Transverse colon (tissue), 4 donors: ENCODE measurements around the gene CDO1. TPM values are rescaled to one million over a fixed set of nuclear protein-coding genes. Genes with fewer than 3 reads are reported as not detected.

Experiments used
- DNase-seq: peaks from one replicate; pipeline ENCODE4 v3.0.0-alpha.2; 2019
- H3K27ac ChIP-seq, 4 donors: fragments of 200-600 bp; sonication (generic); 2 replicates each; pipeline ENCODE4 v1.5.1; 2016 to 2018; ENCODE audit warnings: inconsistent platforms in 4 of 4
- H3K27me3 ChIP-seq: fragments of 200-600 bp; sonication (generic); 2 replicates; pipeline ENCODE4 v1.5.1; 2017; ENCODE audit warnings: inconsistent platforms
- H3K36me3 ChIP-seq, 4 donors: fragments of 200-600 bp; sonication (generic); 2 replicates each; pipeline ENCODE4 v1.5.1; 2017 to 2019; ENCODE audit warnings: inconsistent platforms in 4 of 4
- H3K4me1 ChIP-seq, 4 donors: fragments of 200-600 bp; sonication (generic); 2 replicates each; pipeline ENCODE4 v1.5.1; 2017 to 2020; ENCODE audit warnings: inconsistent platforms in 4 of 4
- H3K4me3 ChIP-seq, 4 donors: fragments of 200-600 bp; sonication (generic); 1 replicate in 1 of 4; 2 replicates in 3 of 4; pipeline versions ENCODE4 v1.5.1 to v1.6.1; 2017 to 2019; ENCODE audit warnings: inconsistent platforms in 4 of 4
- H3K9me3 ChIP-seq, 2 donors: fragments of 200-600 bp; sonication (generic); 2 replicates each; pipeline ENCODE4 v1.5.1; 2017 to 2019; ENCODE audit warnings: inconsistent platforms in 2 of 2
- EP300 ChIP-seq: sonication (generic); formaldehyde crosslinking; IDR thresholded peaks from one replicate; pipeline ENCODE4 v1.6.1; 2017; ENCODE audit warnings: antibody characterized with exemption, low read depth
- POLR2A ChIP-seq: fragments of 450-650 bp; IDR thresholded peaks from one replicate; pipeline ENCODE4 v1.6.1; 2016; ENCODE audit warnings: antibody characterized with exemption, mild to moderate bottlenecking, moderate library complexity
- POLR2AphosphoS5 ChIP-seq, 3 donors: sonication (generic); formaldehyde crosslinking; IDR thresholded peaks; one replicate each; pipeline ENCODE4 v1.6.1; 2016; ENCODE audit warnings: antibody characterized with exemption in 3 of 3
- WGBS, 2 donors: methylation state at CpG; one replicate each; pipeline ENCODE4 v1.1.5; 2018; ENCODE audit warnings: low coverage in 1 of 2; 5-methylcytosine and 5-hydroxymethylcytosine counted together
- in situ Hi-C, 4 donors: fragments of 200-750 bp; cut with MboI; loops; one replicate each; pipeline versions ENCODE4 v1.15.0 to v1.15.1; 2017; ENCODE audit warnings: low sequenced_read_pairs in 3 of 4, low pct_ligation_motif_present in 1 of 4, low pct_unique_long_range_greater_than_20kb in 1 of 4
- intact Hi-C: fragments of 100-400 bp; cut with DNase I; formaldehyde crosslinking; loops from one replicate; pipeline ENCODE4 v1.15.1; 2023; ENCODE audit warnings: low total_unique reads
- small RNA-seq, 4 donors: library from RNA; depleted of rRNA; stranded (forward); fragments of <200 nt; gene quantifications; one replicate each; pipeline ENCODE3, GENCODE V24; 2016
- total RNA-seq, 4 donors: library from RNA; depleted of rRNA; stranded (reverse); fragments of >200 nt; gene quantifications; one replicate each; pipeline ENCODE4 v1.1.0, GENCODE V29; 2016
- TF ChIP-seq, protein P1 (sequence below), 5 experiments: fragments of 200-600 bp in 3 of 5; fragments of 450-650 bp in 2 of 5; sonication (generic) in 3 of 5; IDR thresholded peaks; 1 replicate in 2 of 5; 2 replicates in 3 of 5; pipeline ENCODE4 v1.5.1; 2016 to 2017; ENCODE audit warnings: antibody characterized with exemption in 5 of 5, inconsistent platforms in 3 of 5, mild to moderate bottlenecking in 2 of 5, moderate library complexity in 1 of 5

CDO1 gene
- total RNA-seq, 4 donors from 2014 or later = 0.40 to 10.4 (median 4.4) TPM; not detected in 1

DNA sequence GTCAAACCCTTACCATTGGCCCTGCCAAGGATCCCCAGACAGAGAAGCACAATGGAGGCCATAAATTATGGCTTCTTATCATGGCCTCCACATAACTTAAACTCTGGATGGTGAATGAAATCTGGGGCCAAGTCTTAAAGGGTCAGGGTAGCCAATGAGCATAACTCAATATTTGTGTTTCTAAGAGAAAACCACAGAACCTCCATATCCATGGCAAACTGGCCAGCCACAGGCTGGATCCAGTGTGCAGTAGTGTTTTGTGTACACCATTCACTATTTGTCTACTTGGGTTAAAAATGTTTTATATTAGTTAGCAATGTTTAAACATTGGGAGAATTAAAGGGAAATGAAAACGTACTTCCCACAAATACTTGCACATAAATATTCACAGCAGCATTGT, 60.8 kb downstream of the CDO1 start:
- H3K27me3 ChIP-seq = no peaks in the 10 kb centered on the region
- intact Hi-C loops (no loop called here), in situ Hi-C loops (no loop called here)
- no peaks in the 10 kb centered on the region for H3K9me3 ChIP-seq
- no peak overlapping the region for H3K4me3 ChIP-seq
- WGBS, 2 donors = 50 to 64% methylated on average over 1 of the region's 1 CpG
- no peak for DNase-seq
- TF ChIP-seq, protein P1, sequence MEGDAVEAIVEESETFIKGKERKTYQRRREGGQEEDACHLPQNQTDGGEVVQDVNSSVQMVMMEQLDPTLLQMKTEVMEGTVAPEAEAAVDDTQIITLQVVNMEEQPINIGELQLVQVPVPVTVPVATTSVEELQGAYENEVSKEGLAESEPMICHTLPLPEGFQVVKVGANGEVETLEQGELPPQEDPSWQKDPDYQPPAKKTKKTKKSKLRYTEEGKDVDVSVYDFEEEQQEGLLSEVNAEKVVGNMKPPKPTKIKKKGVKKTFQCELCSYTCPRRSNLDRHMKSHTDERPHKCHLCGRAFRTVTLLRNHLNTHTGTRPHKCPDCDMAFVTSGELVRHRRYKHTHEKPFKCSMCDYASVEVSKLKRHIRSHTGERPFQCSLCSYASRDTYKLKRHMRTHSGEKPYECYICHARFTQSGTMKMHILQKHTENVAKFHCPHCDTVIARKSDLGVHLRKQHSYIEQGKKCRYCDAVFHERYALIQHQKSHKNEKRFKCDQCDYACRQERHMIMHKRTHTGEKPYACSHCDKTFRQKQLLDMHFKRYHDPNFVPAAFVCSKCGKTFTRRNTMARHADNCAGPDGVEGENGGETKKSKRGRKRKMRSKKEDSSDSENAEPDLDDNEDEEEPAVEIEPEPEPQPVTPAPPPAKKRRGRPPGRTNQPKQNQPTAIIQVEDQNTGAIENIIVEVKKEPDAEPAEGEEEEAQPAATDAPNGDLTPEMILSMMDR (IDR thresholded peaks at IDR 0.05) = no peak
- no peak for TF ChIP-seq POLR2AphosphoS5 (IDR thresholded peaks at IDR 0.05)
- TF ChIP-seq EP300 = no peak
- TF ChIP-seq POLR2A = no peak
- no peaks in the 10 kb centered on the region for H3K4me1 ChIP-seq
- H3K36me3 ChIP-seq = no peaks in the 10 kb centered on the region
- no peak overlapping the region for H3K27ac ChIP-seq

Small RNA genes within 50 kb of the gene (small RNA-seq; reads per million reads assigned to genes)
- 0 reads per million in 4 donors for gene RNU2-49P

Other genes starting within 250 kb of the CDO1 start
- gene TICAM2, start 214.2 kb downstream of the CDO1 start, total RNA-seq = 1 to 10 TPM in 1 of 4 donors, under 1 TPM in 1, not detected in 2; 0.68 to 1.1 TPM
- 100 to 1,000 TPM in 2 of 4 donors, 10 to 100 TPM in 2; 29.9 to 122 (median 98.2) TPM for gene TMED7, start 190.6 kb downstream of the CDO1 start, total RNA-seq
- gene ATG12, start 24.9 kb upstream of the CDO1 start, total RNA-seq = 10 to 100 TPM; 18.7 to 51.3 (median 31.4) TPM
- 100 to 1,000 TPM in 1 of 4 donors, 10 to 100 TPM in 3; 54.2 to 258 (median 65.7) TPM for gene AP3S1, start 25.3 kb upstream of the CDO1 start, total RNA-seq
- 1 to 10 TPM in 2 of 4 donors, not detected in 2; 1.4 to 7.6 TPM for gene LVRN, start 145.8 kb upstream of the CDO1 start, total RNA-seq
- not detected for gene ARL14EPL, start 215.8 kb upstream of the CDO1 start, total RNA-seq